ENCODE data around the gene EPHB2. TPM values are rescaled to one million over a fixed set of nuclear protein-coding genes. Genes with fewer than 3 reads are reported as not detected.
A peak's percentile ranks its signal among the peaks of the same experiment; 100 is the strongest.

Gene EPHB2
- total RNA-seq, 2 donors from 2014 or later: 34.0 to 50.7 TPM

DNA sequence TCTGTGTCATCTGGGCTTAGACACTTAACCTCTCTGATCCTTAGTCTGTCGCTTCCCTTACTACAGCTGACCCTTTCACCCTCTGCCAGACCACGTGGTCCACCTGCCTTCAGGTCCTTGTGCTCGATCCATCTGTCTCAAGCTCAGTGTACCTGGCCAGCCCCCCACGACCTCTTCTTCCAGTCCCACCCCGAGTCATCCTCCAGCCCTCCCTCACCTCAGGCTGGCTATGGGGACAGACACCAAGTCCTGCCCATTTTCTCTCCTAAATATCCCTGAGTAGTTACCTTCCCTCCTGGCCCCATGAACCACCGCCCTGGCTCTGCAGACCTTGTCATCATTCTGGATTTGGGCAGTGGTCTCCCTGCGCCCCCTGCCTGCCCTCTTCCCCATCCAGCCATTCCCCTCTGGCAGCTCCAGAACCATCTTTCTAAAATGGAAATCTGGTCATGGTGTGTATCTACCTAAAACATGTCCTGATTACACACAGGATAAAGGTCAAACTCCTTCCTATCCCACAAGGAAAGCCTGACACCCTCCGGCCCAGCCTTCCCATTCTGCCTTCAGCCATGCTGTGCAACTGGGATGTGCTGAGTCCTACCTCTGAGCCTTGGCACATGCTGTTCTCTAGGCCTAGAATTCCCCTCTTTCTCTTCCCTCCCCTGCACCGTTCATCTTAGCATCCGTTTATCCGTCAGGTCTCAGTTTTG lies 107.6 kb downstream of the EPHB2 start:
- Histone ChIP-seq H3K9me3 (ENCODE audit: control insufficient read depth, low read length) (no peaks in the 10 kb centered on the region), H3K4me1 (ENCODE audit: control insufficient read depth, insufficient read depth, low read length) (peaks cover 13% of the 10 kb centered on the region), H3K4me3 (ENCODE audit: low read length) (no peak overlapping the region), H3K27me3 (ENCODE audit: control insufficient read depth, insufficient read depth, low read length, poor library complexity, severe bottlenecking) (no peaks in the 10 kb centered on the region), H3K9ac (ENCODE audit: extremely low read depth, low read length, poor library complexity, severe bottlenecking) (no peak overlapping the region), H3K27ac (ENCODE audit: low read depth, low read length) (no peak overlapping the region), H3K36me3 (ENCODE audit: control insufficient read depth, insufficient read depth, low read length) (no peaks in the 10 kb centered on the region)
- no peaks in the 10 kb centered on the region for H3K27me3 Mint-ChIP-seq (ENCODE audit: insufficient read depth)
- H3K27ac Mint-ChIP-seq: peak overlapping the region; percentile 7
- DNase-seq: no peak
- WGBS, 2 experiments (ENCODE audit: insufficient coverage in 1 of 2, insufficient read length in 1 of 2): 80 to 82% methylated on average over 9 to 11 of the region's 11 CpGs
- H3K9me3 Mint-ChIP-seq: no peaks in the 10 kb centered on the region
- no peaks in the 10 kb centered on the region for H3K36me3 Mint-ChIP-seq (ENCODE audit: low read depth)
- H3K4me3 Mint-ChIP-seq: no peak overlapping the region
- TF ChIP-seq, protein P1, sequence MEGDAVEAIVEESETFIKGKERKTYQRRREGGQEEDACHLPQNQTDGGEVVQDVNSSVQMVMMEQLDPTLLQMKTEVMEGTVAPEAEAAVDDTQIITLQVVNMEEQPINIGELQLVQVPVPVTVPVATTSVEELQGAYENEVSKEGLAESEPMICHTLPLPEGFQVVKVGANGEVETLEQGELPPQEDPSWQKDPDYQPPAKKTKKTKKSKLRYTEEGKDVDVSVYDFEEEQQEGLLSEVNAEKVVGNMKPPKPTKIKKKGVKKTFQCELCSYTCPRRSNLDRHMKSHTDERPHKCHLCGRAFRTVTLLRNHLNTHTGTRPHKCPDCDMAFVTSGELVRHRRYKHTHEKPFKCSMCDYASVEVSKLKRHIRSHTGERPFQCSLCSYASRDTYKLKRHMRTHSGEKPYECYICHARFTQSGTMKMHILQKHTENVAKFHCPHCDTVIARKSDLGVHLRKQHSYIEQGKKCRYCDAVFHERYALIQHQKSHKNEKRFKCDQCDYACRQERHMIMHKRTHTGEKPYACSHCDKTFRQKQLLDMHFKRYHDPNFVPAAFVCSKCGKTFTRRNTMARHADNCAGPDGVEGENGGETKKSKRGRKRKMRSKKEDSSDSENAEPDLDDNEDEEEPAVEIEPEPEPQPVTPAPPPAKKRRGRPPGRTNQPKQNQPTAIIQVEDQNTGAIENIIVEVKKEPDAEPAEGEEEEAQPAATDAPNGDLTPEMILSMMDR (conservative IDR thresholded peaks at IDR 0.05): peak; percentile 14
- peaks cover 32% of the 10 kb centered on the region for H3K4me1 Mint-ChIP-seq

DNA sequence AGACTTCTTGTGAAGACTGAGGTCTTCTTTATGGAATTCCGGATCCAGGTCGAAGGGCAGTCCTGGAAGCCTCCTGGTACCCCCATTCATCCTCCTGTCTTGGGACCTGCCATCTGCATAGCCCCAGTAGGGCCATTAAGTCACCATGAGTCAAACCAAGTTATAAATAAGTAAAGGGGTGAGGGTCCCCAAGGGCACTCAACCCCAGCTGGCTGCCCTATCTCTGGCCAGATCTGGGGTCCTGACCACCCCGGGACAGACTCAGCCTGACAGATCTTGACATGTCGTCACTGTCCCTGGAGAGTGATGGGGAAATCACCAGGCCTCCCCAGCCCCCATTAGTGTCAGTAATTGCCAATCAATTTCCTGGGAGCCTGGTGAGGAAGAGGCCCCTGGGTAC lies 108.7 kb downstream of the EPHB2 start:
- TF ChIP-seq, protein P1 (conservative IDR thresholded peaks at IDR 0.05): no peak
- no peak overlapping the region for H3K4me3 ChIP-seq (ENCODE audit: low read length)
- Mint-ChIP-seq H3K27me3 (ENCODE audit: insufficient read depth) (no peaks in the 10 kb centered on the region), H3K9me3 (no peaks in the 10 kb centered on the region), H3K27ac (no peak overlapping the region), H3K36me3 (ENCODE audit: low read depth) (no peaks in the 10 kb centered on the region), H3K4me3 (no peak overlapping the region), H3K4me1 (peaks cover 32% of the 10 kb centered on the region)
- H3K9me3 ChIP-seq (ENCODE audit: control insufficient read depth, low read length): no peaks in the 10 kb centered on the region
- H3K27me3 ChIP-seq (ENCODE audit: control insufficient read depth, insufficient read depth, low read length, poor library complexity, severe bottlenecking): no peaks in the 10 kb centered on the region
- no peak overlapping the region for H3K27ac ChIP-seq (ENCODE audit: low read depth, low read length)
- no peak overlapping the region for H3K9ac ChIP-seq (ENCODE audit: extremely low read depth, low read length, poor library complexity, severe bottlenecking)
- no peaks in the 10 kb centered on the region for H3K36me3 ChIP-seq (ENCODE audit: control insufficient read depth, insufficient read depth, low read length)
- peaks cover 13% of the 10 kb centered on the region for H3K4me1 ChIP-seq (ENCODE audit: control insufficient read depth, insufficient read depth, low read length)
- WGBS, 2 experiments (ENCODE audit: insufficient coverage in 1 of 2, insufficient read length in 1 of 2): 80 to 85% methylated on average over 1 to 4 of the region's 4 CpGs
- DNase-seq: no peak

DNA sequence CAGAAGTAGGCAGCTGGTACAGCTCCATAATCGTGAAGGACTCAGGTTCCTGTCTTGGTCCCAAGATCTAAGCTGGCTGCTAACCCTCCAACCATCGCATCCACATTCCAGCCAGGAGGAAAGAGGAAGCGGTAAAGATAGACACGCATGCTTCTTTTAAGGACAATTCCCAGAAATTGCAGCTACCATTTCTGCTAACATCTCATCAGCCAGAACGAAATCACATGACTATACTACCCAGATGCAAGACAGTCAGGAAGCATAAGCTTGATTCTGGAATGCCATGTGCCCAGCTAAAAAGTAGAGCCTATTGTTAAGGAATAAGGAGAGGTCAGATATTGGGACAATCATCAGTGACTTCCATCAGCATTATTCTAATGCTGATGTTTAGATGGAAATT lies 110.4 kb downstream of the EPHB2 start:
- no peak overlapping the region for H3K4me3 Mint-ChIP-seq
- Histone ChIP-seq H3K27ac (ENCODE audit: low read depth, low read length) (no peak overlapping the region), H3K4me3 (ENCODE audit: low read length) (no peak overlapping the region), H3K27me3 (ENCODE audit: control insufficient read depth, insufficient read depth, low read length, poor library complexity, severe bottlenecking) (no peaks in the 10 kb centered on the region), H3K4me1 (ENCODE audit: control insufficient read depth, insufficient read depth, low read length) (peaks cover 13% of the 10 kb centered on the region), H3K9ac (ENCODE audit: extremely low read depth, low read length, poor library complexity, severe bottlenecking) (no peak overlapping the region), H3K36me3 (ENCODE audit: control insufficient read depth, insufficient read depth, low read length) (no peaks in the 10 kb centered on the region), H3K9me3 (ENCODE audit: control insufficient read depth, low read length) (no peaks in the 10 kb centered on the region)
- H3K27me3 Mint-ChIP-seq (ENCODE audit: insufficient read depth): peaks cover 2% of the 10 kb centered on the region
- peaks cover 35% of the 10 kb centered on the region for H3K4me1 Mint-ChIP-seq
- DNase-seq: no peak
- 89 to 100% methylated on average over 2 to 4 of the region's 5 CpGs for WGBS, 2 experiments (ENCODE audit: insufficient coverage in 1 of 2, insufficient read length in 1 of 2)
- H3K36me3 Mint-ChIP-seq (ENCODE audit: low read depth): no peaks in the 10 kb centered on the region
- H3K27ac Mint-ChIP-seq: no peak overlapping the region
- TF ChIP-seq, protein P1 (conservative IDR thresholded peaks at IDR 0.05): no peak
- no peaks in the 10 kb centered on the region for H3K9me3 Mint-ChIP-seq
